ENCODE measurements around the gene ATP7A.

DNA sequence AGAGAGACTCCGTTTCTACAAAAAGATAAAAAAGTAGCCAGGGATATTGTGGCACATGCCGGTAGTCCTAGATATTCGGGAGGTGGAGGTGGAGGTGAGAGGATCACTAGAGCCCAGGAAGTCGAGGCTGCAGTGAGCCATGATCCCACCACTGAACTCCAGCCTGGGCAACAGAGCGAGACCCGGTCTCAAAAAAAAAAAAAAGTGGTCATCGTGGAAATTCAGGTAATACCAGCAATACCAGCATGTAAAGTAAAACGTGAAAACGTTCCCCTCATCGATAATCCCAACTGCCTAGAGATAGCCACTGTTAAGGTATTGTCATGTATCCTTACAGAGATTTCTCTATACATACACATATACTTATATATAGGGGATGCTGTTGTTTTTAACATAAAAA, 16.8 kb upstream of the ATP7A start:
- TF ChIP-seq POLR2A (IDR thresholded peaks at IDR 0.05), result no peak
- TF ChIP-seq, protein P1, sequence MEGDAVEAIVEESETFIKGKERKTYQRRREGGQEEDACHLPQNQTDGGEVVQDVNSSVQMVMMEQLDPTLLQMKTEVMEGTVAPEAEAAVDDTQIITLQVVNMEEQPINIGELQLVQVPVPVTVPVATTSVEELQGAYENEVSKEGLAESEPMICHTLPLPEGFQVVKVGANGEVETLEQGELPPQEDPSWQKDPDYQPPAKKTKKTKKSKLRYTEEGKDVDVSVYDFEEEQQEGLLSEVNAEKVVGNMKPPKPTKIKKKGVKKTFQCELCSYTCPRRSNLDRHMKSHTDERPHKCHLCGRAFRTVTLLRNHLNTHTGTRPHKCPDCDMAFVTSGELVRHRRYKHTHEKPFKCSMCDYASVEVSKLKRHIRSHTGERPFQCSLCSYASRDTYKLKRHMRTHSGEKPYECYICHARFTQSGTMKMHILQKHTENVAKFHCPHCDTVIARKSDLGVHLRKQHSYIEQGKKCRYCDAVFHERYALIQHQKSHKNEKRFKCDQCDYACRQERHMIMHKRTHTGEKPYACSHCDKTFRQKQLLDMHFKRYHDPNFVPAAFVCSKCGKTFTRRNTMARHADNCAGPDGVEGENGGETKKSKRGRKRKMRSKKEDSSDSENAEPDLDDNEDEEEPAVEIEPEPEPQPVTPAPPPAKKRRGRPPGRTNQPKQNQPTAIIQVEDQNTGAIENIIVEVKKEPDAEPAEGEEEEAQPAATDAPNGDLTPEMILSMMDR (IDR thresholded peaks at IDR 0.05), result no peak
